NCI-H1694 treated with DMSO at 0.1 percent for 48 hours (cell line): Measurements from ENCODE around the gene RHEBL1.

Experiments
- DNase-seq: peaks from one replicate; lab custom pipeline; 2025; lab: John Stamatoyannopoulos, UW

Gene RHEBL1

GRCh38 chr12:49037111-49037946, 32.5 kb downstream of the RHEBL1 start:
- no peak for DNase-seq

GRCh38 chr12:49036029-49036428, 33.8 kb downstream of the RHEBL1 start:
- DNase-seq: no peak

- DNase-seq: no peak
Observed at GRCh38 chr12:49034286-49034622, 35.5 kb downstream of the RHEBL1 start.

GRCh38 chr12:49033611-49034285, 36.0 kb downstream of the RHEBL1 start:
- DNase-seq: no peak

GRCh38 chr12:49032679-49033447, 36.9 kb downstream of the RHEBL1 start:
- DNase-seq: no peak

- no peak for DNase-seq
Observed at GRCh38 chr12:49032276-49032675, 37.5 kb downstream of the RHEBL1 start.

GRCh38 chr12:49031573-49032161, 38.1 kb downstream of the RHEBL1 start:
- no peak for DNase-seq

- DNase-seq: no peak
Observed at GRCh38 chr12:49030714-49031572, 38.8 kb downstream of the RHEBL1 start.

GRCh38 chr12:49030119-49030518, 39.7 kb downstream of the RHEBL1 start:
- no peak for DNase-seq

GRCh38 chr12:49028666-49029275, 41.0 kb downstream of the RHEBL1 start:
- DNase-seq: no peak

GRCh38 chr12:49027846-49028555, 41.8 kb downstream of the RHEBL1 start:
- DNase-seq: no peak

- no peak for DNase-seq
Observed at GRCh38 chr12:49026678-49027480, 42.9 kb downstream of the RHEBL1 start.

- no peak for DNase-seq
Observed at GRCh38 chr12:49026101-49026500, 43.7 kb downstream of the RHEBL1 start.

- DNase-seq: no peak
Observed at GRCh38 chr12:49025463-49025862, 44.3 kb downstream of the RHEBL1 start.

- no peak for DNase-seq
Observed at GRCh38 chr12:49024543-49024942, 45.2 kb downstream of the RHEBL1 start.

- DNase-seq: no peak
Observed at GRCh38 chr12:49023812-49024211, 46.0 kb downstream of the RHEBL1 start.

GRCh38 chr12:49022558-49023178, 47.1 kb downstream of the RHEBL1 start:
- no peak for DNase-seq

GRCh38 chr12:49021292-49021915, 48.4 kb downstream of the RHEBL1 start:
- DNase-seq: no peak

- no peak for DNase-seq
Observed at GRCh38 chr12:49020441-49020840, 49.3 kb downstream of the RHEBL1 start.
